WTC11 (cell line): ENCODE results near the gene LITAFD. TPM values are rescaled to one million over a fixed set of nuclear protein-coding genes. Genes with fewer than 3 reads are reported as not detected.

Experiments used
- ATAC-seq: fragments of 200-7000 bp; cut with Tn5 transposase; 2 replicates; pipeline ENCODE4 v1.10.0; 2021; ENCODE audit warnings: mild to moderate bottlenecking, moderate library complexity
- CTCF ChIA-PET: fragments of 300-600 bp; sonication (Branson Sonifier 250); formaldehyde crosslinking; loops from one replicate; lab custom pipeline; 2021; ENCODE audit warnings: antibody characterized with exemption; lab: Charles Lee
- POLR2A ChIA-PET: fragments of 350-600 bp; sonication (Branson Sonifier 250); formaldehyde crosslinking; loops from one replicate; lab custom pipeline; 2021; ENCODE audit warnings: antibody characterized with exemption; lab: Charles Lee
- DNase-seq: peaks from one replicate; pipeline ENCODE4 v3.0.0; 2021; ENCODE audit warnings: low spot score
- H3K27ac Mint-ChIP-seq: 2 replicates; pipeline ENCODE4 v1.8.0; 2021; ENCODE audit warnings: mixed read lengths
- H3K27me3 Mint-ChIP-seq: 2 replicates; pipeline ENCODE4 v1.8.0; 2021; ENCODE audit warnings: low read depth, mild to moderate bottlenecking, moderate library complexity, mixed read lengths
- H3K36me3 Mint-ChIP-seq: 2 replicates; pipeline ENCODE4 v1.8.0; 2021; ENCODE audit warnings: mixed read lengths
- H3K4me1 Mint-ChIP-seq: 2 replicates; pipeline ENCODE4 v1.8.0; 2022; ENCODE audit warnings: mixed read lengths
- H3K4me3 Mint-ChIP-seq: 2 replicates; pipeline ENCODE4 v1.8.0; 2021; ENCODE audit warnings: mild to moderate bottlenecking, moderate library complexity, mixed read lengths
- H3K9me3 Mint-ChIP-seq: 2 replicates; pipeline ENCODE4 v1.8.0; 2021; ENCODE audit warnings: mixed read lengths
- ARID4B ChIP-seq: sonication (generic); formaldehyde crosslinking; IDR thresholded peaks from 2 replicates; pipeline ENCODE4 v1.8.0; 2023; ENCODE audit warnings: missing genetic modification reagents, mild to moderate bottlenecking, borderline replicate concordance
- ATF3 ChIP-seq: sonication (generic); formaldehyde crosslinking; conservative IDR thresholded peaks from 2 replicates; pipeline ENCODE4 v1.8.1; 2022; ENCODE audit warnings: mild to moderate bottlenecking, missing genetic modification reagents
- CREM ChIP-seq: sonication (generic); formaldehyde crosslinking; IDR thresholded peaks from 2 replicates; pipeline ENCODE4 v1.8.1; 2022; ENCODE audit warnings: mild to moderate bottlenecking, missing genetic modification reagents, moderate library complexity
- ELF4 ChIP-seq: sonication (generic); formaldehyde crosslinking; IDR thresholded peaks from 2 replicates; pipeline ENCODE4 v1.8.1; 2022; ENCODE audit warnings: low read depth, mild to moderate bottlenecking, moderate library complexity, missing genetic modification reagents
- ETV6 ChIP-seq: sonication (generic); formaldehyde crosslinking; IDR thresholded peaks from 2 replicates; pipeline ENCODE4 v1.8.1; 2022; ENCODE audit warnings: mild to moderate bottlenecking, missing genetic modification reagents
- FOXP1 ChIP-seq: sonication (generic); formaldehyde crosslinking; IDR thresholded peaks from 2 replicates; pipeline ENCODE4 v1.8.0; 2022; ENCODE audit warnings: missing genetic modification reagents, mild to moderate bottlenecking, moderate library complexity, borderline replicate concordance
- GABPB1 ChIP-seq: sonication (generic); formaldehyde crosslinking; IDR thresholded peaks from 2 replicates; pipeline ENCODE4 v1.8.1; 2023; ENCODE audit warnings: mild to moderate bottlenecking, missing genetic modification reagents
- GRHL2 ChIP-seq: fragments of 250-450 bp; sonication (Bioruptor Pico); IDR thresholded peaks from 2 replicates; pipeline ENCODE4 v1.8.0; 2022; ENCODE audit warnings: mild to moderate bottlenecking, moderate library complexity; ENCODE audit not compliant: insufficient replicate concordance, severe bottlenecking
- GTF2I ChIP-seq: fragments of 250-450 bp; sonication (Bioruptor Pico); conservative IDR thresholded peaks from 2 replicates; pipeline ENCODE4 v1.4.0; 2021; ENCODE audit warnings: mild to moderate bottlenecking
- HMGA2 ChIP-seq: fragments of 250-450 bp; sonication (Bioruptor Pico); IDR thresholded peaks from 2 replicates; pipeline ENCODE4 v1.4.0; 2021; ENCODE audit warnings: mild to moderate bottlenecking, moderate library complexity
- HMGXB4 ChIP-seq: sonication (generic); formaldehyde crosslinking; IDR thresholded peaks from 2 replicates; pipeline ENCODE4 v1.8.1; 2023; ENCODE audit warnings: mild to moderate bottlenecking, moderate library complexity, missing genetic modification reagents
- IRF2 ChIP-seq: sonication (generic); formaldehyde crosslinking; IDR thresholded peaks from 2 replicates; pipeline ENCODE4 v1.8.0; 2022; ENCODE audit warnings: low read depth, missing genetic modification reagents, borderline replicate concordance
- NFATC4 ChIP-seq: fragments of 250-450 bp; sonication (Bioruptor Pico); IDR thresholded peaks from 2 replicates; pipeline ENCODE4 v1.9.0; 2021; ENCODE audit warnings: mild to moderate bottlenecking
- NFE2L1 ChIP-seq: sonication (generic); formaldehyde crosslinking; IDR thresholded peaks from 2 replicates; pipeline ENCODE4 v1.8.1; 2023; ENCODE audit warnings: missing genetic modification reagents
- NFYB ChIP-seq: sonication (generic); formaldehyde crosslinking; conservative IDR thresholded peaks from 2 replicates; pipeline ENCODE4 v1.8.0; 2022; ENCODE audit warnings: low read depth, missing genetic modification reagents
- NR1H2 ChIP-seq: sonication (generic); formaldehyde crosslinking; IDR thresholded peaks from 2 replicates; pipeline ENCODE4 v1.9.0; 2021; ENCODE audit warnings: mild to moderate bottlenecking, moderate library complexity, missing genetic modification reagents
- PRRX2 ChIP-seq: fragments of 250-450 bp; sonication (Bioruptor Pico); IDR thresholded peaks from 2 replicates; pipeline ENCODE4 v1.8.0; 2021; ENCODE audit warnings: mild to moderate bottlenecking
- RELA ChIP-seq: sonication (generic); formaldehyde crosslinking; IDR thresholded peaks from 2 replicates; pipeline ENCODE4 v1.8.1; 2022; ENCODE audit warnings: missing genetic modification reagents, mild to moderate bottlenecking, borderline replicate concordance
- SP1 ChIP-seq: sonication (generic); formaldehyde crosslinking; conservative IDR thresholded peaks from 2 replicates; pipeline ENCODE4 v1.8.1; 2022; ENCODE audit warnings: missing genetic modification reagents
- TCF7 ChIP-seq: sonication (generic); formaldehyde crosslinking; IDR thresholded peaks from 2 replicates; pipeline ENCODE4 v1.8.0; 2022; ENCODE audit warnings: mild to moderate bottlenecking, low read depth, missing genetic modification reagents, moderate library complexity
- TP53 ChIP-seq: sonication (generic); formaldehyde crosslinking; IDR thresholded peaks from 2 replicates; pipeline ENCODE4 v1.8.1; 2023; ENCODE audit warnings: mild to moderate bottlenecking, missing genetic modification reagents
- ZBTB43 ChIP-seq: sonication (generic); formaldehyde crosslinking; IDR thresholded peaks from 2 replicates; pipeline ENCODE4 v1.8.1; 2023; ENCODE audit warnings: mild to moderate bottlenecking, missing genetic modification reagents
- ZNF219 ChIP-seq: sonication (generic); formaldehyde crosslinking; IDR thresholded peaks from 2 replicates; pipeline ENCODE4 v1.8.0; 2023; ENCODE audit warnings: missing genetic modification reagents, mild to moderate bottlenecking, borderline replicate concordance
- ZNF232 ChIP-seq: sonication (generic); formaldehyde crosslinking; IDR thresholded peaks from 2 replicates; pipeline ENCODE4 v1.8.0; 2022; ENCODE audit warnings: mild to moderate bottlenecking, missing genetic modification reagents
- ZNF263 ChIP-seq: sonication (generic); formaldehyde crosslinking; IDR thresholded peaks from 2 replicates; pipeline ENCODE4 v1.8.1; 2022; ENCODE audit warnings: low read depth, mild to moderate bottlenecking, moderate library complexity, missing genetic modification reagents
- ZNF317 ChIP-seq: sonication (generic); formaldehyde crosslinking; IDR thresholded peaks from 2 replicates; pipeline ENCODE4 v1.8.1; 2023; ENCODE audit warnings: low read depth, mild to moderate bottlenecking, moderate library complexity, missing genetic modification reagents, borderline replicate concordance
- ZNF416 ChIP-seq: fragments of 250-450 bp; sonication (Bioruptor Pico); IDR thresholded peaks from 2 replicates; pipeline ENCODE4 v1.9.0; 2021; ENCODE audit warnings: mild to moderate bottlenecking, inconsistent platforms
- total RNA-seq: library from RNA; stranded (reverse); gene quantifications from 3 replicates; pipeline ENCODE4 v1.2.3, GENCODE V29; 2021
- TF ChIP-seq, protein P1 (sequence below): sonication (generic); formaldehyde crosslinking; IDR thresholded peaks from 2 replicates; pipeline ENCODE4 v1.8.1; 2022; ENCODE audit warnings: mild to moderate bottlenecking, moderate library complexity, missing genetic modification reagents

The LITAFD gene
- total RNA-seq, 1 experiment from 2014 or later: not detected

GRCh38 chr16:8889893-8890548 lies 7.9 kb downstream of the LITAFD start:
- no peaks in the 10 kb centered on the region; the same call in 1 of the 2 replicates for H3K27me3 Mint-ChIP-seq
- TF ChIP-seq HMGXB4 (no peak), NFATC4 (CRISPR knock-in tag) (no peak), ZNF232 (no peak), GTF2I (no peak), IRF2 (no peak), ELF4 (CRISPR knock-in tag) (no peak), RELA (no peak), ZNF263 (CRISPR knock-in tag) (no peak), HMGA2 (CRISPR knock-in tag) (no peak), ETV6 (CRISPR knock-in tag) (no peak), TP53 (CRISPR knock-in tag) (no peak), GABPB1 (CRISPR knock-in tag) (no peak), ATF3 (CRISPR knock-in tag) (no peak), ZNF219 (CRISPR knock-in tag) (no peak), FOXP1 (CRISPR knock-in tag) (no peak), NFYB (CRISPR knock-in tag) (no peak)
- TF ChIP-seq, protein P1, sequence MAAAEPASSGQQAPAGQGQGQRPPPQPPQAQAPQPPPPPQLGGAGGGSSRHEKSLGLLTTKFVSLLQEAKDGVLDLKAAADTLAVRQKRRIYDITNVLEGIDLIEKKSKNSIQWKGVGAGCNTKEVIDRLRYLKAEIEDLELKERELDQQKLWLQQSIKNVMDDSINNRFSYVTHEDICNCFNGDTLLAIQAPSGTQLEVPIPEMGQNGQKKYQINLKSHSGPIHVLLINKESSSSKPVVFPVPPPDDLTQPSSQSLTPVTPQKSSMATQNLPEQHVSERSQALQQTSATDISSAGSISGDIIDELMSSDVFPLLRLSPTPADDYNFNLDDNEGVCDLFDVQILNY (CRISPR knock-in tag): no peak
- no peak overlapping the region for H3K4me3 Mint-ChIP-seq
- no peaks in the 10 kb centered on the region for H3K9me3 Mint-ChIP-seq
- ChIA-PET CTCF (interaction anchor here (0.8 to 2.7 kb wide), 5 partner anchors 10 to 119 kb away, joined by 3 to 8 read pairs (median 5); no protein-coding TSS in a partner anchor), POLR2A (no interaction called here)
- DNase-seq: no peak
- ATAC-seq: no peak
- peaks cover 49% of the 10 kb centered on the region for H3K36me3 Mint-ChIP-seq
- H3K4me1 Mint-ChIP-seq: peaks cover 15% of the 10 kb centered on the region
- no peak overlapping the region for H3K27ac Mint-ChIP-seq

DNA sequence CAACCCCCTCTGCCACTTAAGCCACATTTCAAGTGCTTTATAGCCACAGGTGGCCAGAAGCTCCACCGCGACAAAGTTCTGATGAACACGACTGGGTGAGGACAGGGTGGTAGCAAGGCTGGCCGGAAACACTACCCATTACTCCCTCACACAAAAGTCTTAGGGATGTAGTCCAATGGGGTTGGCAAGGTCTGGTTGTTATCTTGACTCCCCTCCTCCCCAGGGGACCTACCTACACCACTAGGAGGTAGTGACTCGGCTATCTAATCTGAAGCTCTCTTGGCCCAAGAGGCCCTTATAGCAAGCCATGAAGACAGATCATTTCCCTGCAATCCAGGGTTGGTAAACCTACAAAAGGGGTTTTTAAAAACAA lies 8.4 kb downstream of the LITAFD start:
- CTCF ChIA-PET: interaction anchor here (0.8 to 2.7 kb wide), 2 partner anchors 10 to 118 kb away, joined by 4 to 8 read pairs; no protein-coding TSS in a partner anchor
- H3K9me3 Mint-ChIP-seq: no peaks in the 10 kb centered on the region
- ATAC-seq (no peak), DNase-seq (no peak)
- no peak overlapping the region for H3K27ac Mint-ChIP-seq
- H3K4me3 Mint-ChIP-seq: no peak overlapping the region
- POLR2A ChIA-PET: no interaction called here
- peaks cover 54% of the 10 kb centered on the region for H3K36me3 Mint-ChIP-seq
- H3K4me1 Mint-ChIP-seq: peaks cover 11% of the 10 kb centered on the region
- H3K27me3 Mint-ChIP-seq: no peaks in the 10 kb centered on the region; the same call in 1 of the 2 replicates
- TF ChIP-seq ARID4B (CRISPR knock-in tag) (no peak), RELA (no peak), TCF7 (CRISPR knock-in tag) (no peak), ATF3 (CRISPR knock-in tag) (no peak), ZNF317 (CRISPR knock-in tag) (no peak), ZBTB43 (CRISPR knock-in tag) (no peak), NFE2L1 (CRISPR knock-in tag) (no peak), PRRX2 (CRISPR knock-in tag) (no peak), NR1H2 (CRISPR knock-in tag) (no peak), ZNF232 (no peak), TP53 (CRISPR knock-in tag) (no peak), CREM (no peak), SP1 (CRISPR knock-in tag) (no peak), GRHL2 (CRISPR knock-in tag) (no peak), ZNF416 (CRISPR knock-in tag) (no peak)
